ENCODE results near the gene ALKBH5.

DNA sequence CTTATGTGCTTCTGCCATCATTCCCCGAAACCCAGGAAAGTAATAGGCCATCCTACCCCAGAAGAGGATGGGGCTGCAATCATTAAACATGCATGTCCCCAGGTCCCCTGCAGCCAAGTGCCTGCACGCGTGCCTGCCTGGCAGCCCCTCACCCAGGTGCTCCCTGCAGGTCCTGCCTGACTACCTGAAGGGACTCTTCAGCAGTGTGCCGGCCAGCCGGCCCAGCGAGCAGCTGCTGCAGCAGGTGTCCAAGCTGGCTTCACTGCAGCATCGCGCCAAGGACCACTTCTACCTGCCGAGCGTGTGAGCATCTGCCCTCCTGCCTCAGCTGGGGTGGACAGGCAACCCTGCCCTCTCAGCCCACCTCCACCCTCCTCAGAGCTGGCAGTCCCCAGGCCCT is 16.2 kb upstream of the ALKBH5 start:
- TF ChIP-seq EP300 (conservative IDR thresholded peaks at IDR 0.05; ENCODE audit: poor library complexity, severe bottlenecking), result no peak
- TF ChIP-seq EZH2 (IDR thresholded peaks at IDR 0.05; ENCODE audit: borderline replicate concordance, insufficient read depth, low read length, poor library complexity, severe bottlenecking), result no peak
- no peak for TF ChIP-seq POLR2AphosphoS5 (IDR thresholded peaks at IDR 0.05)
- TF ChIP-seq, protein P1, sequence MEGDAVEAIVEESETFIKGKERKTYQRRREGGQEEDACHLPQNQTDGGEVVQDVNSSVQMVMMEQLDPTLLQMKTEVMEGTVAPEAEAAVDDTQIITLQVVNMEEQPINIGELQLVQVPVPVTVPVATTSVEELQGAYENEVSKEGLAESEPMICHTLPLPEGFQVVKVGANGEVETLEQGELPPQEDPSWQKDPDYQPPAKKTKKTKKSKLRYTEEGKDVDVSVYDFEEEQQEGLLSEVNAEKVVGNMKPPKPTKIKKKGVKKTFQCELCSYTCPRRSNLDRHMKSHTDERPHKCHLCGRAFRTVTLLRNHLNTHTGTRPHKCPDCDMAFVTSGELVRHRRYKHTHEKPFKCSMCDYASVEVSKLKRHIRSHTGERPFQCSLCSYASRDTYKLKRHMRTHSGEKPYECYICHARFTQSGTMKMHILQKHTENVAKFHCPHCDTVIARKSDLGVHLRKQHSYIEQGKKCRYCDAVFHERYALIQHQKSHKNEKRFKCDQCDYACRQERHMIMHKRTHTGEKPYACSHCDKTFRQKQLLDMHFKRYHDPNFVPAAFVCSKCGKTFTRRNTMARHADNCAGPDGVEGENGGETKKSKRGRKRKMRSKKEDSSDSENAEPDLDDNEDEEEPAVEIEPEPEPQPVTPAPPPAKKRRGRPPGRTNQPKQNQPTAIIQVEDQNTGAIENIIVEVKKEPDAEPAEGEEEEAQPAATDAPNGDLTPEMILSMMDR (IDR thresholded peaks at IDR 0.05; ENCODE audit: poor library complexity, severe bottlenecking), result no peak
- no peak for TF ChIP-seq MXI1 (conservative IDR thresholded peaks at IDR 0.05; ENCODE audit: poor library complexity, severe bottlenecking)
- TF ChIP-seq SMC3 (conservative IDR thresholded peaks at IDR 0.05; ENCODE audit: poor library complexity), result no peak
- TF ChIP-seq REST (IDR thresholded peaks at IDR 0.05; ENCODE audit: borderline replicate concordance), result no peak

Measured in neural cell (in vitro differentiated cells).